ENCODE measurements around the gene DHCR7.

Gene DHCR7

DNA sequence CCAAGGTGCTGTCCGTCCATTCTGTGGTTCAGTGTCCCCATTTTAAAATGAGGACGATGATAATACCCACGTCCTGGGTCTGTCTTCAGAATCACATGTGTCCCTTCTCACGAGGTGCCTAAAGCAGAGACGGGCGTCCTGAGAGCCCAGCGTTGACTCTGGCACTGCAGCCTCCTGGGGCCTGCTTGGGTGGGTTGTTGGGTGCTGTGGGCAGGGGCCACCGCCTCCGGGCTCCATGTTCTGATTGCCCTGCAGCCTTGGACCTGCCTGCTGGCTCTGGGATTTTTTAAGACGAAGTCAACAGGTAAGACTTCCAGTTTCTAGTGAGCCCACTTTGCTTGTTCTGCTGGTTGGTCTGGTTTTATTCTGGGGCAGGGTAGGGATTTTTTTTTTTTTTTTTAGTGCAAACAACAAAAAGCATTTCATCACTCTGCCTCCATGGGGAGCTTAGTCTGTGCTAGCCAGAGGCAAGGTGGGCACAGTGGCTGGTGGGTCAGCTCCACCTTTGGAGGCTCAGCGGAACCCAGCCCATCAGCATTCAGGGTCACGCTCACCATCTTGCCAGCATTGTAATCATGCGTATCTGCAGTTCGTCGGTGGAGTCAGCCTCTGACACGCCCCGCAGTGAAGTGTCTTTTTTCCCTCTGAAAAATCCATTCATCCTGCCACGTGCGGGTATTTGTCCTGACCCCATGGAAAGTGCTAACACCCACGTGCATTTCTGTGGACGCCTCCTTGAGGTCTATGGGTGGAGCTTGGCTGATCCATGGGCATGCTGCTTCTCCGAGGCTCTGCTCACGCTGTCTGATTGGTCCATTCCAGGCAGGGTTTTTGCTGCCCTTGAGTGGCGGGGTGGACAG is 33.1 kb upstream of the DHCR7 start:
- in situ Hi-C loops (cut with HindIII; ENCODE audit: low sequenced_read_pairs) = no loop called here

DNA sequence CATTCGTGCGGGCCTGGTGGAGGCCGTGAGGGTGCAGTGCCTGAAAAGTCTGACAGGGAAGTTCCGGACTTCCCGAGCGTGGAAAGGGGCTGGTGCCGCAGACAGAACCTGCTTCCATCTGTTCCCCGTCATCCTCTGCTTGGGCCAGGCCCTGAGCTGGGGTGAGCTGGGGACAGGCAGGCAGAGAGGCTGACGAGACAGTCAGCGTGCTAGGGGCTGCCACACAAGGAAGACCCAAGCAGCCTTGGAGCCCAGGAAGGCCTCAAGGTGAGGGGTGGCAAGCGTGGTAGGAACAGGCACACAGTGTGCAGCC is 30.3 kb upstream of the DHCR7 start:
- in situ Hi-C loops (cut with HindIII; ENCODE audit: low sequenced_read_pairs) = no loop called here

- in situ Hi-C loops (cut with HindIII; ENCODE audit: low sequenced_read_pairs) = no loop called here
Measured at GRCh38 chr11:71477641-71478527, 29.7 kb upstream of the DHCR7 start.

DNA sequence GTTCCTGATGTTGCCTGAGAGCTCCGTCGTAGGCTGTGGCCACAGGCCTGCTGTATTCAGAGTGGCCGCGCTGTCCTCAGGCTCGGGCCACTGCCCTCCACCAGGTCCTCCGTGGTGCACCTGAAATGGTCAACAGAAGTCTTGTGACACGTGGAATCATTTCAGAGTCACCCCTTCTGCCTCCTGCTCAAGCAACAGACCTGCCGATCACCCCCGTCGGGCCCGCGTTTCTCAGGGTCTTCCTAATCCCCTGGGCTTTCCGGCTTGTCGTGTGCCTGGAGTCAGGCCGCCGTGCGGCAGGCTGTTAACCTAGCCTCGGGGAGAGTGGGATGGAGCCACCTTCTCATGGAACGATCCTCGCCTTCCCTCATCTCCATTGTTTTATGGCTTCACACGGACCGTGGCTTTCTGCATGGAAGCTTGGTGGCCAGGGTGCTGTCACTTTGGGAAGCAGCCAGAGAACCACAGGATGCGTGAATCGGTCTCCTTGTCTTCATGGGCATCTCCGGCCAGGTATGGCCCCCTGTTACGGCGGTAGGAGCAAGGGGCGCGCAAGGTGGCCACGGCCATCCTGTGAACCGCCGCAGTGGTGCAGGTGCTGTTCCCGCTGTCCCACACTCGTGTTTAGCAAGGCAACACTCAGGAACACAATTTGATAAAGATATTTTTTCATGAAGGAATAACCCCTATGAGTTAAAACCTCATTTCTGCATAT is 28.9 kb upstream of the DHCR7 start:
- in situ Hi-C loops (cut with HindIII; ENCODE audit: low sequenced_read_pairs) = no loop called here

GRCh38 chr11:71476031-71476430 is 27.8 kb upstream of the DHCR7 start:
- in situ Hi-C loops (cut with HindIII; ENCODE audit: low sequenced_read_pairs) = no loop called here

GRCh38 chr11:71474771-71475483 is 26.7 kb upstream of the DHCR7 start:
- in situ Hi-C loops (cut with HindIII; ENCODE audit: low sequenced_read_pairs) = no loop called here

GRCh38 chr11:71474141-71474770 is 26.1 kb upstream of the DHCR7 start:
- in situ Hi-C loops (cut with HindIII; ENCODE audit: low sequenced_read_pairs) = no loop called here

DNA sequence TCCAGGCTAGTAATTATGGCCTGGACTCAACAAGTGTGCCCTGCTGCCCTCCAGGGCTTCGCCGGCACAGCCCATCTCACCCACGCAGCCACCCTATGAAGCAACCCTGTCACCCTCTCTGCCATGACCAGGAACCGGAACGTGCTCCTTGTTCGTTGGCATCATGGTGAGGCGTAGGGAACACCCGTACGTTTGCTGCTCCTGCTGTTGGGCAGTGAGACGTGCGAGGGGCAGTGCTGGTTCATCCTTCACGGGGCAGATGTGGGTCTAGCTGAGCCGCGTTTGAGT is 25.5 kb upstream of the DHCR7 start:
- in situ Hi-C loops (cut with HindIII; ENCODE audit: low sequenced_read_pairs) = no loop called here

DNA sequence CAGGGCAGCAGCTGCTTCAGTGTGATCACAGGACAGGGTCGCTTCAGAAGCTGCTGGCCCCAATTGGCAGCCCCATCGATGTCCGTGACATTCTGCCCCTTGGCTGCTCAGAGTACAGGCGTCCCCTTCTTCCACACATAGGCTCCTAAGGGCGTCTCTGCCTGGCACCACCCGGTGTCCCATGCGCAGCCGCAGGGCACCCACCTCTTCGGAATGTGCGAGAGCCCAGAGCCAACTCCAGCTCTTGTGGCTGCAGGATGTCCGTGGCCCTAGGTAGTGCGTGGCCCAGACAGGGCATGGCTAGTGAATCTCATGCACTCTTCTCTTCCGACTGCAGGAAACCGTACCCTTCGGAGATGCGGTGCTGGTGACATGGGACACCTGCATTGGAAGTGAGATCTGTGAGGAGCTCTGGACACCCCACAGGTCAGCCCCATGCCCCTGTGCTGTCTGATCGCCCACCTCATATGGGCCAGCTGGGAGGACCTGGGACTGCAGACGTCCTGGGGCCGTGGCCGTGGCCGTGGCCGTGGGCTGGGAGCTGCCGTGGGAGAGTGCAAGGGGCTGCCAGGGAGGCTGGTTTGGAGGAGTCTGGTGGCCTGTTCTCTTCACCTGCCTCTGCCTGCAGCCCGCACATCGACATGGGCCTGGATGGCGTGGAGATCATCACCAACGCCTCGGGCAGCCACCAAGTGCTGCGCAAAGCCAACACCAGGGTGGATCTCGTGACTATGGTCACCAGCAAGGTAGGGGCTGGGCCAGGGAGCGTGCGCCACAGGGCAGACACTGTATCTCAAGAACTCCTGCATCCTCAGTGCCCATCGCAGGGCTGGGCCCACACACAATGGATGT is 25.0 kb upstream of the DHCR7 start:
- in situ Hi-C loops (cut with HindIII; ENCODE audit: low sequenced_read_pairs) = no loop called here

DNA sequence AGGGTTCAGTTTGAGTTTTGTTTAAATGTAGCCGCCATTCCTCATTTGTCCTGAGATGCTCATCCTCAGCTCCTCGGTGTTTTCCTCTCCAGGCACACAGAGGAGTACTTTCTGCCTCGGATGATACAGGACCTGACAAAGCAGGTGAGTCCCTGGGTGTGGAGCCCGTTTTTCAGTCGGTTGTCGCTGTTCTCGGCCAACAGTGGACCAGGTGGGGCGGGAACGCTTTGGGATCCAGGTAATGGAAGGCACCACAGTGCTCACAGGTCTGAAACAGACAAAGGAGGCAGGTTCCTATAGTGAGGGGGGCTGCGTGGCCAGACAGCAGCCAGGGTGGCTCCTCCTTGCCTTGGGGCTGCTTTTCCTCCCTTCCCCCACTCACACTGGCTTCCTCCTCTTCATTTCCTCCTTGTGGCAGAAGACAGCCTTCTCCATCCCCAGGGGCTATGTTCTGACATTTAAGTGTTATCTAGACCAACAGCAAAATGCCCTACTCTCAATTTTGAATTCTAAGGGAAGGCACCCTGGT is 24.2 kb upstream of the DHCR7 start:
- in situ Hi-C loops (cut with HindIII; ENCODE audit: low sequenced_read_pairs) = no loop called here

- in situ Hi-C loops (cut with HindIII; ENCODE audit: low sequenced_read_pairs) = no loop called here
Measured at GRCh38 chr11:71470946-71471345, 22.8 kb upstream of the DHCR7 start.

GRCh38 chr11:71467164-71467563 is 19.0 kb upstream of the DHCR7 start:
- in situ Hi-C loops (cut with HindIII; ENCODE audit: low sequenced_read_pairs) = no loop called here

GRCh38 chr11:71466358-71466757 is 18.2 kb upstream of the DHCR7 start:
- in situ Hi-C loops (cut with HindIII; ENCODE audit: low sequenced_read_pairs) = no loop called here

DNA sequence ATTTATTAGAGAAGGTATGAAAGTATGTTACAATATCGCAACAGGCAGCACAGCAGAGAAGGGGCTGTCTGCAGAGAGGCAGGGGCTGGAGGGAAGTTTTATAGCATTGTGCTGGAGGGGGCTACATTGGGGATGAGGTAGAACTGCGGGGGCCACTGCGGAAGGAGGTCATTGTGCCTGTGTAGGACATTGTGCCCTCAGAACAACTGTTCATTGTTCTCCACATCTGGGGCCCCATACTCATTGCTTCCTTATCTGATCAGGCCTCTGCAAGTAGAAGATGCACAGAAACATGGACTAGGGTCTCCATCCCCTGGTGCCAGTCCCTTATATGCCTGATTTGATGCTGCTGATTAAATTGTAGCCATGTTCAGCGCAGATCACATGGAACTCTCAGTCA is 16.9 kb upstream of the DHCR7 start:
- in situ Hi-C loops (cut with HindIII; ENCODE audit: low sequenced_read_pairs) = no loop called here

- in situ Hi-C loops (cut with HindIII; ENCODE audit: low sequenced_read_pairs) = no loop called here
Measured at GRCh38 chr11:71463331-71464211, 15.4 kb upstream of the DHCR7 start.

GRCh38 chr11:71462726-71463125 is 14.5 kb upstream of the DHCR7 start:
- in situ Hi-C loops (cut with HindIII; ENCODE audit: low sequenced_read_pairs) = no loop called here

GRCh38 chr11:71461696-71462095 is 13.5 kb upstream of the DHCR7 start:
- in situ Hi-C loops (cut with HindIII; ENCODE audit: low sequenced_read_pairs) = no loop called here

DNA sequence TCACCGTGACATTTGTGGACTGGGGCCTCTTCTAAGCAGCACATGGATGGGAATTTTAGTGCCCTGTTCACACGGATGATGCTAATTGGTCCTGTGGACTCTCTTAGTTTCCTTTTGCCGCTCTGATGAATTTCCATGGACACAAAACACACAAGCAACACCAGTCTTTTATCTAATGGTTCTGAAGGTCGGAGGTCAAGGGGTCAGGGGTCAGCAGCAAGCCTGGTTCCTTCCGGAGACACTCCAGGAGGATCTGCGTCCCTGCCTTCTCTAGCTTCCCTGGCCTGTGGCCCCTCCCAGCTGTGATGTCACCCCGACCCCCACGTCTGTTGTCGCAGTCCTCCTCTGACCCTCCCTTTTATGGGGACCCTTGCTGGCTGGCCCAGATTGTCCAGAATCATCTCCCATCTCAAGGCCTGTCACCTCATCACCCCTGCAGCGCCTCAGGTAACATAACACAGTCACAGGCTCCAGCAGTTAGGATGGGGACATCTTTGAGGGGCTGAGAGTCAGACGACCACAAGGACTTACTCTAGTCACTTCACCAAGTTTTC is 11.7 kb upstream of the DHCR7 start:
- in situ Hi-C loops (cut with HindIII; ENCODE audit: low sequenced_read_pairs) = no loop called here

All from DLD1 (cell line).